SK-N-SH treated with all-trans-retinoic acid at 6 μM for 48 hours (cell line): ENCODE measurements around the gene TOGARAM1.

ENCODE experiments used
- ATAC-seq: fragments of 200-7000 bp; cut with Tn5 transposase; 3 replicates; pipeline ENCODE4 v1.9.1; 2020; ENCODE audit warnings: mild to moderate bottlenecking, moderate library complexity
- ARNTL ChIP-seq: fragments of 450-650 bp; formaldehyde crosslinking; IDR thresholded peaks from 2 replicates; pipeline ENCODE4 v1.5.0; 2020; ENCODE audit warnings: low read depth, mild to moderate bottlenecking, moderate library complexity, borderline replicate concordance
- BACH2 ChIP-seq: fragments of 250-450 bp; sonication (Bioruptor Pico); IDR thresholded peaks from 2 replicates; pipeline ENCODE4 v1.9.0; 2021; ENCODE audit warnings: mild to moderate bottlenecking, borderline replicate concordance
- CSDC2 ChIP-seq: fragments of 250-450 bp; sonication (Bioruptor Pico); IDR thresholded peaks from 2 replicates; pipeline ENCODE4 v1.5.0; 2020; ENCODE audit warnings: mild to moderate bottlenecking, moderate library complexity
- ESRRG ChIP-seq: fragments of 250-450 bp; sonication (Bioruptor Pico); IDR thresholded peaks from 2 replicates; pipeline ENCODE4 v1.6.1; 2021; ENCODE audit warnings: mild to moderate bottlenecking
- GLIS3 ChIP-seq: fragments of 250-450 bp; sonication (Bioruptor Pico); IDR thresholded peaks from 2 replicates; pipeline ENCODE4 v1.5.0; 2020; ENCODE audit warnings: mild to moderate bottlenecking, moderate library complexity
- ISL1 ChIP-seq: fragments of 250-450 bp; sonication (Bioruptor Pico); IDR thresholded peaks from 2 replicates; pipeline ENCODE4 v2.1.2; 2022; ENCODE audit warnings: mild to moderate bottlenecking, moderate library complexity
- OSR1 ChIP-seq: fragments of 250-450 bp; sonication (Bioruptor Pico); IDR thresholded peaks from 2 replicates; pipeline ENCODE4 v1.8.0; 2022; ENCODE audit warnings: moderate library complexity, mild to moderate bottlenecking, inconsistent platforms
- PPARA ChIP-seq: fragments of 250-450 bp; sonication (Bioruptor Pico); IDR thresholded peaks from 2 replicates; pipeline ENCODE4 v1.5.0; 2020; ENCODE audit warnings: mild to moderate bottlenecking, borderline replicate concordance
- RARB ChIP-seq: fragments of 250-450 bp; sonication (Bioruptor Pico); IDR thresholded peaks from 2 replicates; pipeline ENCODE4 v1.8.0; 2021; ENCODE audit warnings: mild to moderate bottlenecking, moderate library complexity
- SNAI2 ChIP-seq: fragments of 250-450 bp; sonication (Bioruptor Pico); IDR thresholded peaks from 2 replicates; pipeline ENCODE4 v1.5.0; 2020; ENCODE audit warnings: mild to moderate bottlenecking, moderate library complexity
- TCF4 ChIP-seq: fragments of 250-450 bp; sonication (Bioruptor Pico); IDR thresholded peaks from 2 replicates; pipeline ENCODE4 v1.8.0; 2021; ENCODE audit warnings: mild to moderate bottlenecking, moderate library complexity, borderline replicate concordance
- TOX ChIP-seq: fragments of 250-450 bp; sonication (Bioruptor Pico); IDR thresholded peaks from 2 replicates; pipeline ENCODE4 v1.8.0; 2021; ENCODE audit warnings: mild to moderate bottlenecking, moderate library complexity, borderline replicate concordance
- ZC3H10 ChIP-seq: fragments of 250-450 bp; sonication (Bioruptor Pico); IDR thresholded peaks from 2 replicates; pipeline ENCODE4 v1.5.1; 2021; ENCODE audit warnings: mild to moderate bottlenecking, moderate library complexity
- ZFP3 ChIP-seq: fragments of 250-450 bp; sonication (Bioruptor Pico); IDR thresholded peaks from 2 replicates; pipeline ENCODE4 v1.5.0; 2020; ENCODE audit warnings: mild to moderate bottlenecking, moderate library complexity
- ZFP30 ChIP-seq: fragments of 450-650 bp; formaldehyde crosslinking; IDR thresholded peaks from 2 replicates; pipeline ENCODE4 v1.5.0; 2022; ENCODE audit warnings: mild to moderate bottlenecking, moderate library complexity
- ZNF565 ChIP-seq: fragments of 450-650 bp; formaldehyde crosslinking; conservative IDR thresholded peaks from 2 replicates; pipeline ENCODE4 v1.5.0; 2020; ENCODE audit warnings: low read depth, mild to moderate bottlenecking, moderate library complexity
- ZNF70 ChIP-seq: fragments of 450-650 bp; formaldehyde crosslinking; IDR thresholded peaks from 2 replicates; pipeline ENCODE4 v1.5.0; 2020; ENCODE audit warnings: mild to moderate bottlenecking, moderate library complexity
- ZNF8 ChIP-seq: fragments of 450-650 bp; formaldehyde crosslinking; IDR thresholded peaks from 2 replicates; pipeline ENCODE4 v1.5.0; 2020; ENCODE audit warnings: mild to moderate bottlenecking, moderate library complexity
- TF ChIP-seq, protein P1 (sequence below): fragments of 250-450 bp; sonication (Bioruptor Pico); IDR thresholded peaks from 2 replicates; pipeline ENCODE4 v1.8.0; 2020; ENCODE audit warnings: mild to moderate bottlenecking, moderate library complexity, borderline replicate concordance
- TF ChIP-seq, protein P2 (sequence below): fragments of 250-450 bp; sonication (Bioruptor Pico); IDR thresholded peaks from 2 replicates; pipeline ENCODE4 v1.5.0; 2020; ENCODE audit warnings: mild to moderate bottlenecking, moderate library complexity
- TF ChIP-seq, protein P3 (sequence below): fragments of 250-450 bp; sonication (Bioruptor Pico); IDR thresholded peaks from 2 replicates; pipeline ENCODE4 v1.8.0; 2021; ENCODE audit warnings: low read depth, mild to moderate bottlenecking, moderate library complexity, borderline replicate concordance
- TF ChIP-seq, protein P4 (sequence below): fragments of 250-450 bp; sonication (Bioruptor Pico); IDR thresholded peaks from 2 replicates; pipeline ENCODE4 v1.5.1; 2020; ENCODE audit warnings: low read depth, mild to moderate bottlenecking, moderate library complexity

The TOGARAM1 gene

DNA sequence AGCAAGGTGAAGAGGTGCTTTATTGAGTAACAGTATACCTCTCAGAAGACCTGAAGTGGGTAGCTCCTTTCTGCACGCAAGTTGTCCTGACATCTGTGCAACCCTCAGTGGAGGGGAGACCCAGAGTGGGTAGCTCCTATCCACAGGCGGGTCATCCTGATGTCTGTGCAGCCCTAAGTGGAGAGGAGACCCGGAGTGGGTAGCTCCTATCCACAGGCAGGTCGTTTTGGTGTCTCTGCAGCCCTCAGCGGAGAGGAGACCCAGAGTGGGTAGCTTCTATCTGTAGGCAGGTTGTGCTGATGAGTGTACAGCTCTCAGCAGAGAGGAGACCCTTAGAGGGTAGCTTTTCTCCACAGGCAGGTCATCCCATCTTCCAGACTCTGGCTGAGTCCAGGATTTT is 76.9 kb downstream of the TOGARAM1 start:
- ATAC-seq = no peak

DNA sequence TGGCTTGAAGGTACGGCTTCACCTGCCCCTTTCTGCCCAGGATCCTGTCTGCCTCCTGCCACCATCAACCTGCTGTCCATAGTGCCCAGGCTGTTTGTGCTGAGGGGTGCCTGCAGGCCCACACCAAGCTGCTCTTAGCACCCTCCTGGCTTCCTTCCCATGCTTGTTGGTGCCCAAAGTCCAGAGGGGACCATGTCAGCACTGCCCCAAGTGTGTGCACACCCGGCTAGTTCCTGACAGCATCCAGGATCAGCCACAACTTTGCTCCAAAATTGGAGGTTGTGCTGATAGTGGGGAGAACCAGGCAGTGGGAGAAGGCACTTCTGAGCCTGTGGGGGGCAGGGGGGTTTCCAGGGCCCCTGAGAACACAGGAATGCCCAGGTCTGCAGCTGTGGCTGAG is 77.4 kb downstream of the TOGARAM1 start:
- TF ChIP-seq TCF4 (CRISPR knock-in tag) (no peak), TOX (CRISPR knock-in tag) (no peak), ESRRG (CRISPR knock-in tag) (no peak), ZFP30 (CRISPR knock-in tag) (no peak), SNAI2 (CRISPR knock-in tag) (no peak), ZNF565 (CRISPR knock-in tag) (no peak), PPARA (CRISPR knock-in tag) (no peak), CSDC2 (CRISPR knock-in tag) (no peak), ZC3H10 (CRISPR knock-in tag) (no peak), OSR1 (no peak)
- TF ChIP-seq, protein P1, sequence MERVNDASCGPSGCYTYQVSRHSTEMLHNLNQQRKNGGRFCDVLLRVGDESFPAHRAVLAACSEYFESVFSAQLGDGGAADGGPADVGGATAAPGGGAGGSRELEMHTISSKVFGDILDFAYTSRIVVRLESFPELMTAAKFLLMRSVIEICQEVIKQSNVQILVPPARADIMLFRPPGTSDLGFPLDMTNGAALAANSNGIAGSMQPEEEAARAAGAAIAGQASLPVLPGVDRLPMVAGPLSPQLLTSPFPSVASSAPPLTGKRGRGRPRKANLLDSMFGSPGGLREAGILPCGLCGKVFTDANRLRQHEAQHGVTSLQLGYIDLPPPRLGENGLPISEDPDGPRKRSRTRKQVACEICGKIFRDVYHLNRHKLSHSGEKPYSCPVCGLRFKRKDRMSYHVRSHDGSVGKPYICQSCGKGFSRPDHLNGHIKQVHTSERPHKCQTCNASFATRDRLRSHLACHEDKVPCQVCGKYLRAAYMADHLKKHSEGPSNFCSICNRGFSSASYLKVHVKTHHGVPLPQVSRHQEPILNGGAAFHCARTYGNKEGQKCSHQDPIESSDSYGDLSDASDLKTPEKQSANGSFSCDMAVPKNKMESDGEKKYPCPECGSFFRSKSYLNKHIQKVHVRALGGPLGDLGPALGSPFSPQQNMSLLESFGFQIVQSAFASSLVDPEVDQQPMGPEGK = no peak
- TF ChIP-seq, protein P2, sequence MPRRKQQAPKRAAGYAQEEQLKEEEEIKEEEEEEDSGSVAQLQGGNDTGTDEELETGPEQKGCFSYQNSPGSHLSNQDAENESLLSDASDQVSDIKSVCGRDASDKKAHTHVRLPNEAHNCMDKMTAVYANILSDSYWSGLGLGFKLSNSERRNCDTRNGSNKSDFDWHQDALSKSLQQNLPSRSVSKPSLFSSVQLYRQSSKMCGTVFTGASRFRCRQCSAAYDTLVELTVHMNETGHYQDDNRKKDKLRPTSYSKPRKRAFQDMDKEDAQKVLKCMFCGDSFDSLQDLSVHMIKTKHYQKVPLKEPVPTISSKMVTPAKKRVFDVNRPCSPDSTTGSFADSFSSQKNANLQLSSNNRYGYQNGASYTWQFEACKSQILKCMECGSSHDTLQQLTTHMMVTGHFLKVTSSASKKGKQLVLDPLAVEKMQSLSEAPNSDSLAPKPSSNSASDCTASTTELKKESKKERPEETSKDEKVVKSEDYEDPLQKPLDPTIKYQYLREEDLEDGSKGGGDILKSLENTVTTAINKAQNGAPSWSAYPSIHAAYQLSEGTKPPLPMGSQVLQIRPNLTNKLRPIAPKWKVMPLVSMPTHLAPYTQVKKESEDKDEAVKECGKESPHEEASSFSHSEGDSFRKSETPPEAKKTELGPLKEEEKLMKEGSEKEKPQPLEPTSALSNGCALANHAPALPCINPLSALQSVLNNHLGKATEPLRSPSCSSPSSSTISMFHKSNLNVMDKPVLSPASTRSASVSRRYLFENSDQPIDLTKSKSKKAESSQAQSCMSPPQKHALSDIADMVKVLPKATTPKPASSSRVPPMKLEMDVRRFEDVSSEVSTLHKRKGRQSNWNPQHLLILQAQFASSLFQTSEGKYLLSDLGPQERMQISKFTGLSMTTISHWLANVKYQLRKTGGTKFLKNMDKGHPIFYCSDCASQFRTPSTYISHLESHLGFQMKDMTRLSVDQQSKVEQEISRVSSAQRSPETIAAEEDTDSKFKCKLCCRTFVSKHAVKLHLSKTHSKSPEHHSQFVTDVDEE (CRISPR knock-in tag) = no peak
- TF ChIP-seq, protein P3, sequence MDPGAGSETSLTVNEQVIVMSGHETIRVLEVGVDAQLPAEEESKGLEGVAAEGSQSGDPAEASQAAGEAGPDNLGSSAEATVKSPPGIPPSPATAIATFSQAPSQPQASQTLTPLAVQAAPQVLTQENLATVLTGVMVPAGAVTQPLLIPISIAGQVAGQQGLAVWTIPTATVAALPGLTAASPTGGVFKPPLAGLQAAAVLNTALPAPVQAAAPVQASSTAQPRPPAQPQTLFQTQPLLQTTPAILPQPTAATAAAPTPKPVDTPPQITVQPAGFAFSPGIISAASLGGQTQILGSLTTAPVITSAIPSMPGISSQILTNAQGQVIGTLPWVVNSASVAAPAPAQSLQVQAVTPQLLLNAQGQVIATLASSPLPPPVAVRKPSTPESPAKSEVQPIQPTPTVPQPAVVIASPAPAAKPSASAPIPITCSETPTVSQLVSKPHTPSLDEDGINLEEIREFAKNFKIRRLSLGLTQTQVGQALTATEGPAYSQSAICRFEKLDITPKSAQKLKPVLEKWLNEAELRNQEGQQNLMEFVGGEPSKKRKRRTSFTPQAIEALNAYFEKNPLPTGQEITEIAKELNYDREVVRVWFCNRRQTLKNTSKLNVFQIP (CRISPR knock-in tag) = no peak
- ATAC-seq = no peak

More for the DNA sequence above, 76.9 kb downstream of the TOGARAM1 start:
- TF ChIP-seq PPARA (CRISPR knock-in tag) (no peak), OSR1 (no peak), SNAI2 (CRISPR knock-in tag) (no peak), ZFP3 (no peak), ZFP30 (CRISPR knock-in tag) (no peak), ESRRG (CRISPR knock-in tag) (no peak), TOX (CRISPR knock-in tag) (no peak), ZNF565 (CRISPR knock-in tag) (no peak), GLIS3 (CRISPR knock-in tag) (no peak)
- TF ChIP-seq, protein P3 (CRISPR knock-in tag) = no peak
- TF ChIP-seq, protein P4, sequence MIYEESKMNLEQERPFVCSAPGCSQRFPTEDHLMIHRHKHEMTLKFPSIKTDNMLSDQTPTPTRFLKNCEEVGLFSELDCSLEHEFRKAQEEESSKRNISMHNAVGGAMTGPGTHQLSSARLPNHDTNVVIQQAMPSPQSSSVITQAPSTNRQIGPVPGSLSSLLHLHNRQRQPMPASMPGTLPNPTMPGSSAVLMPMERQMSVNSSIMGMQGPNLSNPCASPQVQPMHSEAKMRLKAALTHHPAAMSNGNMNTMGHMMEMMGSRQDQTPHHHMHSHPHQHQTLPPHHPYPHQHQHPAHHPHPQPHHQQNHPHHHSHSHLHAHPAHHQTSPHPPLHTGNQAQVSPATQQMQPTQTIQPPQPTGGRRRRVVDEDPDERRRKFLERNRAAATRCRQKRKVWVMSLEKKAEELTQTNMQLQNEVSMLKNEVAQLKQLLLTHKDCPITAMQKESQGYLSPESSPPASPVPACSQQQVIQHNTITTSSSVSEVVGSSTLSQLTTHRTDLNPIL (CRISPR knock-in tag) = no peak

DNA sequence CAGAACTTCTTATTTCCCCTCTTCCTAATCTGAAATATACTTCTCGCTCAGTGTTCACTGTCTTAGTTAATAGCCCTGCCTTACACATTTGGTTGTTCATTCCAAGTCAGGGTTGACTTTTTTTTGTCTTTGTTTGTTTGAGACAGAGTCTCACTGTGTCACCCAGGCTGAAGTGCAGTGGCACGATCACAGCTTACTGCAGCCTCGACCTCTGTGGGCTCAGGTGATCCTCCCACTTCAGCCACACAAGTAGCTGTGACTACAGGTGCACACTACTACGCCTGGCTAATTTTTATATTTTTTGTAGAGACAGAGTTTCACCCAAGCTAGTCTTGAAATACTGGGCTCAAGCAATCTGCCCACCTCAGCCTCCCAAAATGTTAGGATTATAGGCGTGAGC is 79.7 kb downstream of the TOGARAM1 start:
- TF ChIP-seq GLIS3 (CRISPR knock-in tag) (no peak), SNAI2 (CRISPR knock-in tag) (no peak), TCF4 (CRISPR knock-in tag) (no peak), ZNF8 (no peak), ZC3H10 (CRISPR knock-in tag) (no peak), ARNTL (CRISPR knock-in tag) (no peak), PPARA (CRISPR knock-in tag) (no peak), ZFP30 (CRISPR knock-in tag) (no peak), ZNF565 (CRISPR knock-in tag) (no peak), RARB (CRISPR knock-in tag) (no peak), ISL1 (CRISPR knock-in tag) (no peak), ZNF70 (no peak), BACH2 (CRISPR knock-in tag) (no peak)
- TF ChIP-seq, protein P1 = no peak
- TF ChIP-seq, protein P2 (CRISPR knock-in tag) = no peak
- no peak for ATAC-seq
